Stimulated activated CD8-positive, alpha-beta memory T cell treated with anti-CD3 and anti-CD28 coated beads, Interleukin-2, amount 100 ng/mL, for 48 hours (primary cell): ENCODE measurements around the gene ADAMTS15.

Source experiments
- DNase-seq, 2 donors: peaks; one replicate each; pipeline ENCODE4 v3.0.0-alpha.2; 2020; ENCODE audit warnings: low read depth in 2 of 2

Gene ADAMTS15

GRCh38 chr11:130457623-130458409 lies 9.4 kb downstream of the ADAMTS15 start:
- DNase-seq = no peak

- DNase-seq = no peak
Observed at GRCh38 chr11:130458410-130458729, 9.9 kb downstream of the ADAMTS15 start.

GRCh38 chr11:130459521-130459920 lies 11.1 kb downstream of the ADAMTS15 start:
- DNase-seq = no peak

GRCh38 chr11:130462101-130462885 lies 13.8 kb downstream of the ADAMTS15 start:
- DNase-seq = no peak

GRCh38 chr11:130462931-130463330 lies 14.5 kb downstream of the ADAMTS15 start:
- DNase-seq = no peak

- DNase-seq = no peak
Observed at GRCh38 chr11:130464291-130464812, 15.9 kb downstream of the ADAMTS15 start.

GRCh38 chr11:130465263-130465662 lies 16.8 kb downstream of the ADAMTS15 start:
- no peak for DNase-seq

- no peak for DNase-seq
Observed at GRCh38 chr11:130467116-130467900, 18.9 kb downstream of the ADAMTS15 start.

GRCh38 chr11:130469181-130469580 lies 20.7 kb downstream of the ADAMTS15 start:
- DNase-seq = no peak

- no peak for DNase-seq
Observed at GRCh38 chr11:130470832-130471706, 22.6 kb downstream of the ADAMTS15 start.

- DNase-seq = no peak
Observed at GRCh38 chr11:130471731-130472433, 23.4 kb downstream of the ADAMTS15 start.

GRCh38 chr11:130472434-130472961 lies 24.1 kb downstream of the ADAMTS15 start:
- DNase-seq = no peak

- DNase-seq = no peak
Observed at GRCh38 chr11:130473056-130473794, 24.8 kb downstream of the ADAMTS15 start.

GRCh38 chr11:130473795-130474377 lies 25.4 kb downstream of the ADAMTS15 start:
- no peak for DNase-seq

- no peak for DNase-seq
Observed at GRCh38 chr11:130474637-130475400, 26.4 kb downstream of the ADAMTS15 start.

- DNase-seq = no peak
Observed at GRCh38 chr11:130475426-130476053, 27.1 kb downstream of the ADAMTS15 start.

GRCh38 chr11:130476200-130476921 lies 27.9 kb downstream of the ADAMTS15 start:
- DNase-seq = no peak
